Activated CD4-positive, alpha-beta memory T cell treated with anti-CD3 and anti-CD28 coated beads for 36 hours (primary cell): ENCODE measurements around the gene TOLLIP. TPM values are rescaled to one million over a fixed set of nuclear protein-coding genes. Genes with fewer than 3 reads are reported as not detected.

Experiments used
- CTCF ChIA-PET: fragments of 350-600 bp; sonication (Branson Sonifier 250); formaldehyde crosslinking; loops from one replicate; lab custom pipeline; 2021; ENCODE audit warnings: antibody characterized with exemption, inconsistent platforms; lab: Charles Lee
- POLR2A ChIA-PET: fragments of 350-600 bp; sonication (Branson Sonifier 250); formaldehyde crosslinking; loops from one replicate; lab custom pipeline; 2021; ENCODE audit warnings: antibody characterized with exemption; lab: Charles Lee
- DNase-seq: peaks from one replicate; pipeline ENCODE4 v3.0.0-alpha.2; 2020
- H3K27ac Mint-ChIP-seq: one replicate; pipeline ENCODE4 v1.8.0; 2021; ENCODE audit warnings: mixed read lengths
- H3K27me3 Mint-ChIP-seq: one replicate; pipeline ENCODE4 v1.8.0; 2021; ENCODE audit warnings: mixed read lengths
- H3K36me3 Mint-ChIP-seq: one replicate; pipeline ENCODE4 v1.8.0; 2021; ENCODE audit warnings: mixed read lengths
- H3K4me1 Mint-ChIP-seq: one replicate; pipeline ENCODE4 v1.8.0; 2021; ENCODE audit warnings: low read depth, mixed read lengths
- H3K4me3 Mint-ChIP-seq: one replicate; pipeline ENCODE4 v1.8.0; 2021; ENCODE audit warnings: mild to moderate bottlenecking, mixed read lengths
- H3K9me3 Mint-ChIP-seq: one replicate; pipeline ENCODE4 v1.8.0; 2021; ENCODE audit warnings: mixed read lengths
- intact Hi-C: fragments of 100-400 bp; cut with micrococcal nuclease; formaldehyde crosslinking; loops from one replicate; pipeline ENCODE4 v1.15.1; 2023
- total RNA-seq, 2 experiments: library from RNA; stranded (reverse); gene quantifications; one replicate each; pipeline ENCODE4 v1.2.3, GENCODE V29; 2021

Gene TOLLIP
- total RNA-seq, 2 experiments from 2014 or later, result 30.0 to 32.1 TPM

DNA sequence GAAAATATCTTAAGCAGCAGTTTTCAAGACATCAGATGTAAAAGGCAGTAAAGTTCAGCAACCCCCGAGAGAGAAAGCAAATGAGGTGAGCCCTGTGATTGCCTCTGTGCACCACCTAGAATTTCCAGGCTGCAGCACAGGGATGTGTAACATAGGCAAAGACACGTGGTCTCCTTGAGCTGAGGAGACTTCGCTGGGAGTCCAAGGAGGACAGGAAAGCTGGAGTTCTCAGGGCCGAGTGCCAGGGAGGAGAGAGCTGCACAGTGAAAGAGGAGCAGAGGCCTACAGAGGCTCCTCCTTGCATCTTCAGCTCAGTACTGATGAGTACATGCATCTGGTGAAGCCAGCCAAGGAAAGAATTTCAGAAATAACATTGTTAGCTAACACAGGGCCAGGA is 17.6 kb upstream of the TOLLIP start:
- Mint-ChIP-seq H3K4me1 (peaks cover 15% of the 10 kb centered on the region), H3K4me3 (no peak overlapping the region), H3K27me3 (peaks cover 18% of the 10 kb centered on the region), H3K36me3 (peaks cover 10% of the 10 kb centered on the region), H3K9me3 (peaks cover 20% of the 10 kb centered on the region), H3K27ac (no peak overlapping the region)
- ChIA-PET CTCF (no interaction called here), POLR2A (no interaction called here)
- no peak for DNase-seq
- intact Hi-C loops, result no loop called here

- peak; percentile 15 for DNase-seq
- POLR2A ChIA-PET, result no interaction called here
- H3K27ac Mint-ChIP-seq, result peak overlapping the region; percentile 48
- H3K36me3 Mint-ChIP-seq, result peaks cover 10% of the 10 kb centered on the region
- intact Hi-C loops, result no loop called here
- H3K9me3 Mint-ChIP-seq, result peaks cover 20% of the 10 kb centered on the region
- CTCF ChIA-PET, result no interaction called here
- H3K4me1 Mint-ChIP-seq, result peaks cover 20% of the 10 kb centered on the region
- no peak overlapping the region for H3K4me3 Mint-ChIP-seq
- peaks cover 22% of the 10 kb centered on the region for H3K27me3 Mint-ChIP-seq
Measured at GRCh38 chr11:1326435-1327063, 17.1 kb upstream of the TOLLIP start.

DNA sequence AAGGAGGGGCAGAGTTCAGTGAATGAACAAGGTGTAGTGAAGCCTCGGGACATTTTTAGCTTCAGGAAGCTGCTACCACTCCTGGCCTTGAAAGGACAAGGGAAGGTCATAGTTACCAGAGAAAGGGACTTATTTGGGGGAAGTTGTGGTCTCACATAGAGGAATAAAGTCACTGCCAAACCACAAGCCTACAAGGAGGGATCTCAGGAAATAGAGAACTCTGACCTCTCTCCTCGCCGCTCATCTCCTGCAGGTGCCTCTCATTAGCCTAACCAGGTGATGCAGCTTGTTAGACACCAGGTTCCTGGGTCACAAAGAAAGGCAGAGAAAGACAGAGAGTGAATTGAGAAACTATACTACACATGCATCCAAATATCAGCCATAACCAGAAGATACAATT is 14.3 kb upstream of the TOLLIP start:
- ChIA-PET CTCF (interaction anchor here (0.9 kb wide), 1 partner anchor 19 kb away, joined by 3 read pairs; no protein-coding TSS in a partner anchor), POLR2A (no interaction called here)
- Mint-ChIP-seq H3K4me1 (peaks cover 16% of the 10 kb centered on the region), H3K9me3 (peaks cover 20% of the 10 kb centered on the region), H3K27me3 (peaks cover 30% of the 10 kb centered on the region), H3K36me3 (peaks cover 10% of the 10 kb centered on the region), H3K27ac (no peak overlapping the region), H3K4me3 (no peak overlapping the region)
- no peak for DNase-seq
- intact Hi-C loops, result no loop called here

DNA sequence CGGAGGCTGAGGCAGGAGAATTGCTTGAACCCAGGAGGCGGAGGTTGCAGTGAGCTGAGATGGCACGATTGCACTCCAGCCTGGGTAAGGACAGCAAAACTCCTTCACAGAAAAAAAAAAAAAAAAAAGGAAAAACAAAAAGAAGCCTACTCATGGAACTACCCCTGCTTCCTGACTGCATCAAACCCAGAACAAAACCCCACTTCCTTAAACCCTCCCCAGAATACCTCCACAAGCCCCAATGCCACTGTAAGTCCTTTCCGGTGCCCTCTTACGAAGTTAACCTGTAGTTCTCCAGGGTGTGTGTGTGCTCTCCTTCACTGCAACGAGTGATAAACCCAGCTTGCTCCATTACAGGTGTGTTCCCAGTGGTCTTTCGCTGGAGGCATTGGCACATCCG is 8.6 kb upstream of the TOLLIP start:
- Mint-ChIP-seq H3K27ac (no peak overlapping the region), H3K4me1 (peaks cover 6% of the 10 kb centered on the region), H3K9me3 (no peaks in the 10 kb centered on the region), H3K27me3 (peaks cover 18% of the 10 kb centered on the region), H3K36me3 (no peaks in the 10 kb centered on the region), H3K4me3 (no peak overlapping the region)
- ChIA-PET CTCF (no interaction called here), POLR2A (no interaction called here)
- intact Hi-C loops, result no loop called here
- no peak for DNase-seq

GRCh38 chr11:1317432-1317831 is 8.0 kb upstream of the TOLLIP start:
- no peaks in the 10 kb centered on the region for H3K9me3 Mint-ChIP-seq
- H3K36me3 Mint-ChIP-seq, result no peaks in the 10 kb centered on the region
- ChIA-PET POLR2A (no interaction called here), CTCF (no interaction called here)
- H3K4me3 Mint-ChIP-seq, result no peak overlapping the region
- H3K27me3 Mint-ChIP-seq, result peaks cover 18% of the 10 kb centered on the region
- intact Hi-C loops, result no loop called here
- H3K4me1 Mint-ChIP-seq, result peaks cover 6% of the 10 kb centered on the region
- H3K27ac Mint-ChIP-seq, result no peak overlapping the region
- no peak for DNase-seq

DNA sequence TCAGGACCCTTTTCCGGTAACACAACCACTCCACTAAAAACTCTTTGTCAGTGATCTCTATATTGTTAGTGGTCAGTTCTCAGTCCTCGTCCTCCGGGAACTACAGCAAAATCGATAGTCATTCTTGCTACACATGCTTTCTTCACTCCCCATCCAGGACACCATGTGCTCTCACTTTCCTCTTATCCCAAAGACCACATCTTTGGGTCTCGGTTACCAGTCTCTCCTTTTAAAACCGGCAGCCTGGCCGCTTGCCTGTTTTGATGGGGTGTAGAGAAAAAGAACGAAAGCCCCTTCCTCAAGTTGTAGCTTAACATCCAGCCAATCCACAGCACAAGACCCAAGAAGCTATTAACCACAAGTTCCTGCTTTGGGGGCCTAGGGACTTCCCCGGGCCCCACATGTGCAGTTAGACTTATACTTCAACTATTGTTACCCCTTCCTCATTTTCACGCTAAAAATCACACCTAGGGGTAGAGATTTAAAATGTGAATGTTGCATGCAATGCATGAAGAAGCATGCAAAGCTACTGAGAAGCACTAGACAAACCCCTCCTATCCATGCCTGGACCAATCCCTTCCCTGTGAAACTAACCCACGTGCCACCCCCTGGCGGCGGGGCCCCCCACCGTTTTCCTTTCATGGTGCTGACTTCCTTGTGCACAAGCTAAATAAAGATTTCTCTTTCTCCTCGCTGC is 1.5 kb upstream of the TOLLIP start:
- peak overlapping the region; percentile 87 for H3K27ac Mint-ChIP-seq
- DNase-seq, result peak; percentile 71
- ChIA-PET POLR2A (interaction anchor here (0.7 to 3.0 kb wide), 2 partner anchors 73 to 515 kb away, joined by 3 to 16 read pairs; no protein-coding TSS in a partner anchor), CTCF (interaction anchor here (0.5 to 1.8 kb wide), 8 partner anchors 8 to 1063 kb away, joined by 3 to 5 read pairs (median 3); no protein-coding TSS in a partner anchor)
- H3K9me3 Mint-ChIP-seq, result no peaks in the 10 kb centered on the region
- H3K36me3 Mint-ChIP-seq, result no peaks in the 10 kb centered on the region
- intact Hi-C loops, result loop anchor here (1.0 to 2.0 kb wide), 2 partner anchors 72 to 263 kb away; no protein-coding TSS in a partner anchor
- peak overlapping the region; percentile 76 for H3K4me3 Mint-ChIP-seq
- H3K27me3 Mint-ChIP-seq, result no peaks in the 10 kb centered on the region
- H3K4me1 Mint-ChIP-seq, result peaks cover 35% of the 10 kb centered on the region

DNA sequence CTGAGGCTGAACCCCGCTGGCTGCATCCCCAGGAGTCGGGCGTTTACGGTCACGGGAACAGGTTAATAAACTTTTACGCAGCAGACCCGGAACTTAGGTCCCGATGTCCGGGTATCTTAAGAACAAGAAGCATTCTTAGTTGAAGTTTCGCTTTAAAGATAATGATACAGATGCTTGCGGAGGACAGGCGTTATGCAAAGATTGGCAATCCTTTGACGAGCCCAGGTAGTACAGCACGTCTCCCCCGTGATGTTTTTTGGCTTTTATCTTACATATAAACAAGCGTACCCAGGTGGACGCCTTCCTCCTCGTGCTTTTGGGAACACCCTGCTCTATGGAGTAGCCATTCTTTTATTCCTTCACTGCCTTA is 871 bp upstream of the TOLLIP start:
- no peak for DNase-seq
- POLR2A ChIA-PET, result interaction anchor here (1.8 to 3.0 kb wide), 2 partner anchors 48 to 73 kb away, joined by 7 to 16 read pairs; no protein-coding TSS in a partner anchor
- H3K9me3 Mint-ChIP-seq, result no peaks in the 10 kb centered on the region
- H3K4me3 Mint-ChIP-seq, result peak overlapping the region; percentile 76
- CTCF ChIA-PET, result interaction anchor here (0.7 to 1.4 kb wide), 5 partner anchors 8 to 264 kb away, joined by 3 to 5 read pairs (median 3); no protein-coding TSS in a partner anchor
- intact Hi-C loops, result loop anchor here (1.0 to 2.0 kb wide), 2 partner anchors 72 to 264 kb away; no protein-coding TSS in a partner anchor
- no peaks in the 10 kb centered on the region for H3K27me3 Mint-ChIP-seq
- H3K36me3 Mint-ChIP-seq, result no peaks in the 10 kb centered on the region
- peak overlapping the region; percentile 87 for H3K27ac Mint-ChIP-seq
- peaks cover 37% of the 10 kb centered on the region for H3K4me1 Mint-ChIP-seq

- ChIA-PET POLR2A (interaction anchor here (1.0 to 3.0 kb wide), 3 partner anchors 46 to 81 kb away, joined by 3 to 16 read pairs (median 7); partner anchors contain the start of gene BRSK2), CTCF (interaction anchor here (0.9 to 2.3 kb wide), 4 partner anchors 21 to 266 kb away, joined by 3 to 9 read pairs (median 4); no protein-coding TSS in a partner anchor)
- peaks cover 40% of the 10 kb centered on the region for H3K4me1 Mint-ChIP-seq
- no peaks in the 10 kb centered on the region for H3K36me3 Mint-ChIP-seq
- peak overlapping the region; percentile 2 for H3K27ac Mint-ChIP-seq
- no peak for DNase-seq
- no peaks in the 10 kb centered on the region for H3K27me3 Mint-ChIP-seq
- H3K9me3 Mint-ChIP-seq, result no peaks in the 10 kb centered on the region
- H3K4me3 Mint-ChIP-seq, result peak overlapping the region; percentile 65
- intact Hi-C loops, result loop anchor here (1.0 to 2.0 kb wide), 2 partner anchors 22 to 47 kb away; no protein-coding TSS in a partner anchor
Measured at GRCh38 chr11:1308743-1309497, 512 bp downstream of the TOLLIP start.

DNA sequence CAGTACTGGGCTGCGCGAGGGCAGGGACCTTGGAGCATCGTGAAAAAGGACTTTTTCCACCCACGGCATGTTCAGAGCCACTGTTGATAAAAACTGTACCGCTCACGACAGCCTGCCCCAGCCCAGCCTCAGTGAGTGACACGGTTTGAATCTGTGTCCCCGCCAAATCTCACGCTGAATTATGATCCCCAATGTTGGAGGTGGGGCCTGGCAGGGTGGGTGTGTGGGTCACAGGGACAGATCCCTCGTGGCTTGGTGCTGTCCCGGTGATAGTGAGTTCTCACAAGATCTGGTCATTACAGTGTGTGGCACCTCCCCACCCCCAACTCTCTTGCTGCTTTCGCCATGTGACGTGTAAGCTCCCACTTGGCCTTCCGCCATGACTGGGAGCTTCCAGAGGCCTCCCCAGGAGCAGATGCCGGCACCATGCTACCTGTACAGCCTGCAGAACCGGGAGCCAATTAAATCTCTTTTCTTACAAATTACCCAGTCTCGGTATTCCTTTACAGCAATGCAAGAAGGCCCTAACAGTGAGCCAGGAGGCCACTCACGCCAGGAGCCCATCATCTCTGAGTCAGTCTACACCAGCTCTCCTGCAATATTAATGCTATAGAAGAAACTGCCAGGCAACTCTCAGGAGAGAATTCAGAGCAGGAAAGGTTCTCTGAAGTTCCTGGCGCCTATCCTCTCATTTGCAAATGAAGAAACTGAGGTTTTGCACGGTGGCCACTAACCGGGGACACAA is 1.3 kb downstream of the TOLLIP start:
- H3K4me3 Mint-ChIP-seq, result peak overlapping the region; percentile 65
- H3K36me3 Mint-ChIP-seq, result no peaks in the 10 kb centered on the region
- peak; percentile 8 for DNase-seq
- intact Hi-C loops, result loop anchor here (2.0 kb wide), 1 partner anchor 23 kb away; no protein-coding TSS in a partner anchor
- no peaks in the 10 kb centered on the region for H3K9me3 Mint-ChIP-seq
- peak overlapping the region; percentile 2 for H3K27ac Mint-ChIP-seq
- H3K4me1 Mint-ChIP-seq, result peaks cover 43% of the 10 kb centered on the region
- ChIA-PET POLR2A (interaction anchor here (0.6 to 1.0 kb wide), 2 partner anchors 82 to 769 kb away, joined by 3 read pairs; partner anchors contain the start of gene BRSK2), CTCF (interaction anchor here (1.2 to 2.3 kb wide), 2 partner anchors 80 to 207 kb away, joined by 3 to 9 read pairs; no protein-coding TSS in a partner anchor)
- no peaks in the 10 kb centered on the region for H3K27me3 Mint-ChIP-seq

DNA sequence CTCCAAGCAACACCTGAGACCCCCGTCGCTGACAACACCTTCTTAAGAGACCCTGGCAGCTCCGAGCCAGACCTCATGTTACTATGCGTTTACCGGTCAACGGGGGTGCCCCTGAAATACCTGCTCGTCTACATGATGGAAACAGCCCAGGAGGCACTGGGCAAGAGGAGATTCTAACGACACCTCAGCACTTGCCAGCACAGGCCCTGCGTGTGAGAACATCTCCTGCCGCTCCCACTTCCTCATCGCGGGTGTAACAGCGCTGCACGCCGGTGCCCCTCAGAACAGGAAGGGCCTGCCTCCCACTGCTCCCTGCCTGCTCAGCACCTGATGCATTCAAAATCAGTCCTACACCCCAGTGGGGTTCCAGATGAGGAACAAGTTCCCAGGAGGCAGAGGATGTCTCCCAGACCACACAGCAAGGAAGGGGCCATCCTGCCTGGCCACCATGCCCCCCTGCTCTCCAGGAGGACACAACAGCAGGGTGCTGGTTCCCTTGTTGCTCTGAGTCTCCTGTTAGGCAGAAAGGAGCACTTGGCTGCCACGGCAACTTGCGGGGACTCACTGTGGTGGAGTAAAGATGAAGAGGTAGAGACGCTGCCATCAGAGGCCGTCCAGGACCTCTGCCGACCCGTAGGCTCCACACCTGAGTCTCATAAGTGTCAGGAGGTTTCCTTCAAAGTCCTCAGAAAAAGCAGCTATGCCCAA is 2.1 kb downstream of the TOLLIP start:
- Mint-ChIP-seq H3K9me3 (no peaks in the 10 kb centered on the region), H3K36me3 (no peaks in the 10 kb centered on the region), H3K27ac (no peak overlapping the region), H3K4me3 (peak overlapping the region; percentile 16), H3K4me1 (peaks cover 47% of the 10 kb centered on the region), H3K27me3 (no peaks in the 10 kb centered on the region)
- peak; percentile 13 for DNase-seq
- ChIA-PET POLR2A (interaction anchor here (0.6 kb wide), 1 partner anchor 770 kb away, joined by 3 read pairs; no protein-coding TSS in a partner anchor), CTCF (interaction anchor here (2.3 kb wide), 1 partner anchor 208 kb away, joined by 9 read pairs; no protein-coding TSS in a partner anchor)
- intact Hi-C loops, result no loop called here
